Measurements from ENCODE around the gene TECPR2.

GRCh38 chr14:102421411-102422057, 58.8 kb downstream of the TECPR2 start:
- TF ChIP-seq CTCF (IDR thresholded peaks at IDR 0.05) (no peak), POLR2A (IDR thresholded peaks at IDR 0.05) (no peak)
